ENCODE data around the gene ZNF697.
A peak's percentile ranks its signal among the peaks of the same experiment; 100 is the strongest.
"Not testable (repeated sequence)": the region's sequence is repeated elsewhere in the genome, so short reads cannot be mapped to it uniquely, and the experiment has no call there.

The ZNF697 gene

DNA sequence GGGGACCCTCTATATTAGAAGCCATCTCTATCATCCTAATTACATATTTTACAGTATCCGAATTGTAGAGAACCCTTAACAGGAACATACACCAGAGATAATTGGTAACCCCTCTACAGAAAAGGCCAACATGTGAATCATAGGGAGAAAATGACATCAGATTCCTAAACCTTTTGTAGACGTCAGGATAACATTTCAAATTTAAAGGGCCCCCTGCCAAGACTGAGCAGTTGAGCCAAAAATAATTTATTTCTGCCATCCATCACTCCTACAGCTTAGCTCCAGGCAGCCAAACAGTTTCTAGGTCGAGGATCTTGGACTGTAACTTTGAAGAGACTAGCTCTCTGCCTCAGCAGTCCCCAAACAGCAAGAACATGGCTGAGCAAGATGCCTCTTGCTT is 21.2 kb downstream of the ZNF697 start:
- no peak for DNase-seq

GRCh38 chr1:119626011-119626545 is 22.0 kb downstream of the ZNF697 start:
- DNase-seq, result no peak

- no peak for DNase-seq
Observed at GRCh38 chr1:119623678-119624077, 24.4 kb downstream of the ZNF697 start.

DNA sequence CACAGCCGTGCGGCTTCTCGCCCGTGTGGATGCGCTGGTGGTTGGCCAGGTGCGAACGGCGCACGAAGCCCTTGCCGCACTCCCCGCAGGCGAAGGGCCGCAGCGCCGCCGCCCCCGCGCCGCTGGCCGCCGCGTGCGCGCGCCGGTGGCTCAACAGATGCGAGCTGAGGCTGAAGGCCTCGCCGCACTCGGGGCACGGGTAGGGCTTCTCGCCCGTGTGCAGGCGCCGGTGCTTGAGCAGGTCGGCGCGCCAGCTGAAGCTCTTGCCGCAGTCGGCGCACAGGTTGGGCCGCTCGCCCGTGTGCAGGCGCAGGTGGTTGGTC is 24.9 kb downstream of the ZNF697 start:
- DNase-seq, result no peak

- DNase-seq, result no peak
Observed at GRCh38 chr1:119622311-119623192, 25.5 kb downstream of the ZNF697 start.

DNA sequence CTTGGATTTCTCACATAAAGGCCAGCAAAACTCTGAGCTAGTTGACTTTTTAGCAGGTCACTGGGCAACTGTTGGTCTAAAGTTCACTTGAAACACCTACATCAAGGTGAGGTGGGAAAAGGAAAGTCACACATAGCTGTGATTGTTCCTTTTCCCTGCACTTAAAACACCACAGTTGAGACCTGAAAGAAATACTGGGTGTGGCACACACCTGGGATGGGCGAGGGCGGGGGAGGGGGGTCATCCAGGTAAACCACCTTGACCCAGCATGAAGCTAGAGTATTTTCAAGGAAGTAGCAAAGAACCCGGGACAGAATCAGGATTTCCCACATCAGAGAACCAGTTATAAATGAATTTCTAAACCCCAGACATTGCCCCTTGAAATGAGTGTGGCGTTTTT is 26.4 kb downstream of the ZNF697 start:
- no peak for DNase-seq

DNA sequence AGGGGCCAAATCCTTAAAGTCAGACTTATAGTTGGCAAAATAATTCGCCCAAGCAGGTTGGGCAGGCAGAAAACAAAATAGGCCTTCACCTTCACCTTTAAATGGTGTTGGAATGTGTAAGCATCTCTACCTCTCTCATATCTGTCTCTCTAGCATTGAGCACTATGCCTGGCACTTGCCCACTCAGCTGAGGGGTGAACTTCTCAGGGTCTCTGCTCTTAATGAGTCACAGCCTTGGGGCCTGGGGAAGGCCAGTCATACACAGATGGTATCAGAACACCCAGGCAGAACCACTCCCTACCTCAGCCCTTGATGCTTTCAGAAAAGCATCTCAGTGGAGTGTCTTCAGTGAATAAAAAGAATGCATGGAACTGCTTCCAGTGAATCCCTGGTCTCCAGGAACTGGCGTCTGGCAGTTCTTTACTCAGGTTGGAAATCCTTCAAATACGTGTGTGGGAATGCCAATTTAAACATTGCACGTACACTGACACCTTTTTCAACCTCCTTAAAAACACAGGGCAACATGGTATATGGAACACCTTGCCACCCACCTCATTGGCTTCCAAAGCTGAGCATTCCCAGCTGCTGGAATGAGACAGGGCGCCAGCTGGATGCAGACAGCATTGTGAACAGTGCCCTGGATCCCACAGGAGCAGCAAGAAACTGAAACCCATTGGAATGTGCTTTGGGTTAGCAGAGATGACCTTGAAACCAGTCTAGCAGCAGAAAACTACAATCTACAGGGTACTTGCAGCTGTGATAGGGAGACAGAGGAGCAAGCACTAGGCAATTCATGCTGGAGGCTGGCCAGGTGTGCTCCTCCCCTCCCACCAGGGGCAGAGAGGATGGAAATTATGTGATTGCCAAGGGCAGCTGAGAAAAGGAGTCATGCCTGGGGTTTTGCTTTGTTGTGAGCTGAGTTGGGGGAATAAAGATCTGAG is 30.0 kb downstream of the ZNF697 start:
- DNase-seq, result no peak

DNA sequence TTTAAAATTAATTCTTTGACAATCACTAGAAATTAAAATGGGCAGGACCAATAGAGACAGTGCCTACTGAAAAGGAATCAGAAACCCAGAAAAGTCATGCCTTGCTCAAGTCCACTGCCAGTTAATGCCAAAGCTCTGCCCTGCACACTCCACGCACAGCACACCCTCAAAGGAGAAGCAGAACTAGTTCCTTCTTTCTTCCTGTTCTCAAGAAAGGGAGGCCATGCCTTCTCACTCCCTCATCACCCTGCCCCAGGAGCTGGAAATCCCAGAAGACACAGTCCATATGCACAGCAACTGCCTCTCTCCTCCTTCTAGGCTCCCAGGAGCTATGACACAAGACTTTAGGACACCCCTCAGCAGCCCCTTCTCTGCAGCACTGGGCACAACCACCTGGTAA is 31.3 kb downstream of the ZNF697 start:
- not testable (repeated sequence) for DNase-seq

GRCh38 chr1:119615100-119615499 is 33.0 kb downstream of the ZNF697 start:
- not testable (repeated sequence) for DNase-seq

GRCh38 chr1:119613769-119614720 is 34.0 kb downstream of the ZNF697 start:
- DNase-seq, result peak; percentile 65

- DNase-seq, result peak; percentile 70
Observed at GRCh38 chr1:119611701-119612113, 36.4 kb downstream of the ZNF697 start.

DNA sequence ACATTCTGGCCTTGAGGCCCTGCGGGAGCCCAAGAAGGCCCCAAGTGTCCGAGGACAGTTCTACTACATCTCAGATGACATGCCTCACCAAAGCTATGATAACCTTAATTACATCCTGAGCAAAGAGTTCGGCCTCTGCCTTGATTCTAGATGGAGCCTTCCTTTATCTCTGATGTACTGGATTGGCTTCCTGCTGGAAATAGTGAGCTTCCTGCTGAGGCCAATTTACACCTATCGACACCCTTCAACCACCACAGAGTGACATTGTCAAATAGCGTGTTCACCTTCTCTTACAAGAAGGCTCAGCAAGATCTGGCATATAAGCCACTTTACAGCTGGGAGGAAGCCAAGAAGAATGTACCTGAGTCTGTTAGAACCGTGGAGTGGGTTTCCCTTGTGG is 39.2 kb downstream of the ZNF697 start:
- DNase-seq, result not testable (repeated sequence)

DNA sequence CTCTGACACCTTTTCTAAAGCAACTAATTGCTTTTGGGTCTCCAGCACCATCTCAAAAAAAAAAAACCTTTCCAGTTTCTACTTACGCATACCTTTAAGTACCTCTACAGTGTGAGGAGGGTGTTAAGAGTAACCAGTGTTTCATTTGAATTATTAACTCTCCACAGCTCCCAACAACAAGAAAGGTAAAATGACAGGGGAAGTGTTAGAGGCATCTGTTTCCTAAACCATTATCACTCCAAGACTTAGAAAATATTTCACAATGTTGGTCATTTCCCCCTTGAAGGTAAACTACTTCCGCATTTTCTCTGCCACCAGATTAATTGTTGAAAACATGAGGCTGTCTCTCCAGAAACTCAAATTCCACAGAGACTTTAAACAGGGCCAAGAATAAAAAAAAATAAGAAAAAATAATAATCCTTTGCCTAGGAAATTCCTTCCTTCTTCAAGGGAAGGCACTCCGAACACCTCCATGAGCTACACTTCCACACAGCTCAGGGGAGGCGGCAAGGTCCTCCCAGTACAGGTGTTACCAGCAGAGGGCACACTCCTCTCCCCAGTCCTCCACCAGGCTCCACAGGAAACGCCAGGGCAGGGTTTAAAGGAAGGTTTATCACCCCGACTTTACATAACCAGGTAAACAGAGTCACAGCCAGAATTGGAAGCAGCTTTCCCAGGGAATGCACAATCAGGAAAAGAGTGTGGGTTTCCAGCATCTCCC is 40.8 kb downstream of the ZNF697 start:
- DNase-seq, result not testable (repeated sequence)

GRCh38 chr1:119606394-119606793 is 41.7 kb downstream of the ZNF697 start:
- DNase-seq, result no peak

GRCh38 chr1:119605686-119606085 is 42.4 kb downstream of the ZNF697 start:
- no peak for DNase-seq

DNA sequence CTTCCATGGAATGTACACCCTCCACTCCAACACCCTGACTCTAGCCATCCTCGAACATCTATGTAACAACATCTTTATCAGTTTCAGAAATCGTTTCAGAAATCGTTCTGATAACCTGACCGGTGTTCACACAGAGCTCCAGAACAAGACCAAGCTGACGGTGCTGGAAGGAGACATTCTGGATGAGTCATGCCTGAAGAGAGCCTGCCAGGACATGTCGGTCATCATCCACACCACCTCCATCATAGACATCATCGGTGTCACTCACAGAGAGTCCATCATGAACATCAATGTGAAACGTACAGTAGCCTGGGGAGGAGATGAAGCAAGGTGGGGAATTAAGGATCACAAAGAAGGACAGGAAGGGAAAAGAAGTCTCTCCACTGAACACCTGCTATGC is 43.0 kb downstream of the ZNF697 start:
- not testable (repeated sequence) for DNase-seq

DNA sequence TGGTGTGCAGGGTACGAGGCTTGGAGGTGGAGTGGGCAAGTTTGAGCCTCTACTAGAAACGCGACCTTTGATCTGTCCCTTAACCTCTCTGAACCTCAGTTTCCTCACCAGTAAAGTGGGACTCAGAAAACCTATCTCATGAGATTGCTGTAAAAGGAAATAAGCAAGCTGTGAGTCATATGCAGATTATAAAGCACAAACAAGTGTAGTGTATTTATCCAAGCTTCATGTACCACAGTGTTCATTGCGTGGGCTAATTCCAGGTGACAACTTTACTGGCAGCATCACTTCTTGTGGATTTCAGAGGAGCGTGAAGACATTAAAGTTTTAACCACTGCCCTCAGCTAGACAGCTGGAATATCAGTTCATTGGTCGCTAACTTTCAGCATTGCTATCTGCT is 44.4 kb downstream of the ZNF697 start:
- DNase-seq, result no peak

- DNase-seq, result not testable (repeated sequence)
Observed at GRCh38 chr1:119603241-119603640, 44.8 kb downstream of the ZNF697 start.

GRCh38 chr1:119602789-119603188 is 45.3 kb downstream of the ZNF697 start:
- DNase-seq, result not testable (repeated sequence)

- no peak for DNase-seq
Observed at GRCh38 chr1:119602169-119602568, 45.9 kb downstream of the ZNF697 start.

DNA sequence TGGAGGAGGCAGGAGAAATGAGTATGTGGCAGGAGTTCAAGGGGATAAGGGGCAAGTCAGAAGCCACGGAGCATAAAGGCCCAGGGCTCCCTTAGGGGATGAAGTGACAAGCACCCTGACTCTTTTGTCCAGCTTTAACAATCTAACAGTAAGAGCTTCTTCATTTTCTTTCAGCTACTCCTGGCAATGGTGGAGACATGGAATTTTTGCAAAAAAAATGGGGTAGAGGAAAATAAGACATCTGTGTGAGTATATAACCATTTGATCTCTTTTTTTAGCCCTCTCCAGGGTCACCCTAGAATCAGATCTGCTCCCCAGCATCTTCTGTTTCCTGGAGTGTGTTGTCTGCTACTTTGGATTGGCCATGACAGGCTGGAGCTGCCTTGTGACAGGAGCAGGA is 47.1 kb downstream of the ZNF697 start:
- DNase-seq, result no peak

- DNase-seq, result no peak
Observed at GRCh38 chr1:119600561-119600960, 47.5 kb downstream of the ZNF697 start.
